GM21515 (cell line): ENCODE data around the gene AACS.
A peak's percentile ranks its signal among the peaks of the same experiment; 100 is the strongest.

Experiments used
- ATAC-seq: cut with Tn5 transposase; IDR thresholded peaks from one replicate; pipeline ENCODE4 v1.9.1; 2021; ENCODE audit not compliant: unreplicated experiment

Gene AACS

DNA sequence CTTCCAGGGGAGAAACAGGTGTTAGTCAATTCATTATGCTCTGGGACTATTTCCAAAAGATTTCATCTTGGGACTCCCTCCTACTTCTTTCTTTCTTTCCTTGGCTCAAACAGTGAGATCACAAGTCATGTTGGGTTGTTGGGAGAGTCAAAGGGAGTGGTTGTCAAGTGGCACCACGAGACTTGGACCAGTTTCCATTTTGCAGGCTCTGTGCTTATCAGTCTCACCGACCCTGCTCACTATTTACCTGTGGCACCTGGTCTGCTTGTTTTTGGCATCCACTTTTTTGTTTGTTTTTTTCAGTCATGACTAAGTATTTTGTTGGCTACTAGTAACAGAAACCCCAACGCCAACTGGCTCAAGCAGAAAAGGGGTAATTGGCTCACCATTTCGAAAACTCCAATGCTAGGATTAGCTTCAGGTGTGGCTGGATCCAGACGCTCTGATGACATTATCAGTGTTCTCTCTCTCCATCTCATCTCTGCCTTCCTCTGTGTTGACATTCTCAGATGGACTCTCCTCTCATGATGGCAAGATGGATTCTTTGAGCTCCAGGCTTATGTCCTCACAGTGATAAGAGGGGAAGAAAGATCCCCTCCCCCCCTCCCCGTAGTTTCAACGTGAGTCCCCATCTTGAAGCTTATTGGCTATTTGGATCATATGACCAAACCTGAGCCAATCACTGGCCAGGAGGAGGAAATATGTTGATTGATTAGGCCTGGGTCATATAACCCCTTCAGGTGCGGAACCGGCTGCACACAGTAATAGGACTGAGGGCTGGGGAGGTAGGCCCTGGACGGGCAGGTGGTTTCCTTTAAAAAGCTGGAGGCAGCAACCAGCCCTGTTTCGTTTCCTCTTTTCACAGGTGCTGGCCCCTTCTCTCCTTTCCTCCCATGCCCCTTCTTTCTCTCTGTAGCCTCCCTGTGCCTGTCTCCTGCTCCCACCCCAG lies 84.2 kb downstream of the AACS start:
- ATAC-seq: peak; percentile 94

DNA sequence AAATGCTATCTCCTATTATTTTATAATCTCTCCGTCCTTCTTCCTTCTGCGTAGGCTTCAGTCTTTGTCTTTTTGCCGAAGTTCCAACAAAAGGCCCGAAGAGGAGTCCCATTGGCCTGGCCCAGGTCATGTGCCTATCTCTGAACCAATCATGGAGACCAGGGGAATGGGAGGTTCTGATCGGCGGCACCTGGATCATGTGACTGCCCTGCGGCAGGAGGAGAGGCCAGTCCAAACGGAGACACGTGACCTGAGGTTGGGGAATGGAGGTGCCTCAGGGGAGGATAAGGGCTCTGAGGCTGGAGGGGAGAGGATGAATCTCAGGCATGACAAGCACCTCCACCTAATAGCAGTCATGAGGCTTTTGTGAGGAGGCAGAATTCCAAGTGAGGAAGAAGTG lies 86.0 kb downstream of the AACS start:
- no peak for ATAC-seq

GRCh38 chr12:125152463-125152862 lies 87.2 kb downstream of the AACS start:
- ATAC-seq: no peak

DNA sequence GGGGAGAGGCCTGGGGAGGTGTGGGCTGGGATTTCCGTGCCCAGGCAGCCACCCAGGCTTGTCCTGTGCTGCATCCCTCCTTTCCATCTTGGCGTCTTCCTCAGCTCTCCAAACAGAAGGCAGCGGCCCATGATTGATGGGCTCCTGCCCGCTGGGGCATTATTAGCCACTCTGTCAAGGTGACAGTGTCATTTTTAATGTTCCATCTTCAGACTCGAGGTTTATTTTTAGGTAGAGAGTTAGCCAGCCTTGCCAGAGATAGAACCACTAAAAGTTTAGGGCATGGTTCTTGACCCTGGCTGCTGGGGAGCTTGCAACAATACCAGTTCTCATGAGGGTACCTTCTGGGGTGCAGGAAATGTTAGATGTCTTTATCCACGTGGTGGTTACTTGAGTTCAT lies 90.1 kb downstream of the AACS start:
- no peak for ATAC-seq

GRCh38 chr12:125157177-125157576 lies 91.9 kb downstream of the AACS start:
- ATAC-seq: no peak

DNA sequence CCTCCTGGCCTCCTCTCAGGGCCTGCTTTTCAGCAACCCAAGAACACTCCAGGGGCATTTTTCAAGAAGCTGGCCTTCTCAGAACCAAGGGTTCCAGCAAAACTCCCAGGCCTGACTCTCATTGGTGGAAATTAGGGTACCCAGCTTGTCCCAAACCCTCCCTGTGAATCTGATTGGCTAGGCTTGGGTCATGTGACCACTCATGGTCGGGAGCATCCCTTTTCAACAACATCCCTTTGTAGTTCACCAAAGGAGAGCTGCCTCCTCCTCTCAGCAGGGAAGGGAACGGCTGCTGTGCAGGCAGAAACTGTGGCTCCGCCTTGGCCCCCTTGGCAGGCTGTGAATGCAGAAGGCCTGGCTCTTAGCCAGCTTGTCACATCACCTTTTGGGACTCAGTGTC lies 94.5 kb downstream of the AACS start:
- no peak for ATAC-seq

DNA sequence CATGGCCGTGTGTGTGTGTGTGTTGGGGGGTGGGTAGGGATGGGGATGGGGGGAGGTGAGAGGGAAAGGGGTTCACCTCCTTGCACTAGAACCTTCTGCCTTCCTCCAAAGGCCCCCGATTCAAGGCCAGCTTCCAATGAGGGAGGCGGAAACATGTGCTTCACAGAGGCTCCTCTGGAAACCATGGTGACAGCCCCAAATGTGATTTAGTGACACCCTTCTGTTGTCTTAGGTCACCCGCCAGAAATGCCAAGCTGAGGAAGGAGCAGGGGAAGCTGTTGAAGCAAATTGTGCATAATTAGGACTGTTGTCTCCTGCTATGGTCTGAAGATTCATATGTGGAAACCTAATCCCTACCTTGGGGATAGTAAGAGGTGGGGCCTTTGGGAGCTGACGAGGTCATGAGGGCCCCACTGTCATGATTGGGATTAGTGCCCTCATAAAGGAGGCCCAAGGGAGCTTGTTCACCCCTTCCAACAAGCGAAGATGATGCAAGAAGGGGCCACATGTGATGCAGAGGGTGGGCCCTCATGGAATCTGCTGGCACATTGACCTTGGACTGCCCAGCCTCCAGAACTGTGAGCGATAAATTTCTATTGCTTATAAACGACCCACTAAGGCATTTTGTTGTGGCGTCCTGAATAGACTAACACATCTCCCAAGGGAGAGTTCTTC lies 95.2 kb downstream of the AACS start:
- ATAC-seq: no peak

DNA sequence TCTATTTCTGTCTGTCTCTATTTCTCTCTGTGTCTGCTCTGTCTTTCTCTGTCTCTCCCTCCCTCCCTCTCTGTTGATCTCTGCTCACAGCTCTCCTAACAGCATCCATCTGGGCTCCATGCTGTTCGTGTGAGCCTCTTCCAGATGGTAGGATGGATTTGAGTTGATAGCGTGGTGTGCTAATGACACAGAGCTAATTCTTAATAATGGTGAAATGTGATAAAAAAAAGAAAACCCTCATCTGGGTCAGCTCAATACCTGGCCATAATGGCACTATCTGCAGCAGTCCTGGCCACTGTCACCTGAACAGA lies 96.4 kb downstream of the AACS start:
- ATAC-seq: no peak

DNA sequence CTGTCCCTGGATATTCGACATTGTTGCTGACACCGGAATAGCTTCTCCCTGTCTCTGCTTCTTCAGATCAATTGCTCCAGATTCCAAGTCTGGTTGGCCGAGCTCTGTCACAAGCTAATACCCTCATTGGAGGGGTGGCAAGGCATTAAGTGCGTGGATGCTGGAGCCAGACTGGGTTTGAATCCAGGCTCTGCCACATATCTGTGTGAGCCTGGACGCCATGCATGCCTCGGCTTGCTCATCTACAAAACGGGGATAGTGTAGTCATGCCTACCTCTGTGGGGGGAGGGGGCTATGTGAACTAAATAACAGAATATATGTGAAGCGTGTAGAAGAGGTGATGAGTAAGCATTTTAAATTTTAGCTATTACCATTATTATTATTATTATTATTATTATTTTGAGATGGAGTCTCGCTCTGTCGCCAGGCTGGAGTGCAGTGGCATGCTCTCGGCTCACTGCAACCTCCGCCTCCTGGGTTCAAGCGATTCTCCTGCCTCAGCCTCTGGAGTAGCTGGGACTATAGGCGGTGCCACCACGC lies 97.3 kb downstream of the AACS start:
- no peak for ATAC-seq

DNA sequence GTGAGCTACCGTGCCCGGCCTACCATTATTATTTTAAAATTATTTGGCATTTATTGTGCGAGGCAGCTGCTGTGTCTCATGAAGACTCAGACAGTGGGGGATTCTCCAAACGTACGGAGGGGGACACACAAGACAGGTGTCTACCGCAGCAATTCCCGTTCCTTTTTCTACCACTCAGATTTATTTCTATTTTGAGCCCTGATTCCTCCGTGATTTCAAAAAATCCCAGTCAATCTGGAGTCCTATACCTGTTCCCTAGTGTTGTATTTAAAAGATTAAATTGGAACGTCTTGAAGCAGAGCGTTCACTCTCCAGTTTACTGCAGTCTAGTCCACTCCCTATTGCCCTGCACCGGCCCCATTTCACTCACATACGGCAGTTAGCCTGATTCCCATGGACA lies 97.9 kb downstream of the AACS start:
- no peak for ATAC-seq

DNA sequence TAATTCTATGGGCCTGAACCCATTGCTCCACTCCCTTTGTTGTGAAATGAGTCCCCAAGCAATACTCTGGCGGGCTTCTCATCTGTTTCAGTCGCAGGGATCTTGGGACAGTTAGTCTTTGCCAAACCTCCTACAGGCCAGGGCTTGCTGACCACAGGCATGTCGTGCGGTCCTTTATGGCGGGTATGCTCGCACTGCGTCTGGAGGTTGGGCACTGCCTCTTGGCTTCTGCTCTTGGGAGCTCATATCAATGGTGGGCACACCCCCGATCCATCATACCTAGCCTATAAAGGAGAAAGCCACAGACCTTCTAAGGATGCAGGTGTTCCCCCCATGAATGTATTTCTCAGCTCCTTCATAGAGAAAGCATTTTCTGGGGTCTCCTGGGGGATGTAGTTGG lies 99.3 kb downstream of the AACS start:
- ATAC-seq: no peak

- ATAC-seq: no peak
Measured at GRCh38 chr12:125166041-125166440, 100.8 kb downstream of the AACS start.

GRCh38 chr12:125167658-125168057 lies 102.4 kb downstream of the AACS start:
- no peak for ATAC-seq

GRCh38 chr12:125169451-125169850 lies 104.2 kb downstream of the AACS start:
- ATAC-seq: no peak

DNA sequence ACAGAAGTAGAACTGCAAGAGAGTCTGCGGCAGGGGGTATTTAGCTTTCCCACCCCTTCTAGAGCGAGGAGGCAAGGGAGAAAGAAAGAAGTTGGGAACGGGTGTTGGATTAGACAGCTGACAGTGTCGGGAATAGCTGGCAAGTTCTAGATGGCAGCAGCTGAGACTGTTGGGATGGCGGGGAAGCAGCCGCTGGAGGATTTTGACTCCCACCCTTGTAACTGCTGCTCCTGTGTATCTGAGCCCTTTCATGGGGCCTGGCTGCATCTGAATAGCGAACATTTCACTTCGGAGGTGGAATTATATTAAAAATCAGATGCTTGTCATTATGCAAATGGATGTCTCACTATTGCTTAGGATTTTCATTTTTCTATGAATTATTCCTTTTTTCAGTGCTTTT lies 104.6 kb downstream of the AACS start:
- no peak for ATAC-seq

DNA sequence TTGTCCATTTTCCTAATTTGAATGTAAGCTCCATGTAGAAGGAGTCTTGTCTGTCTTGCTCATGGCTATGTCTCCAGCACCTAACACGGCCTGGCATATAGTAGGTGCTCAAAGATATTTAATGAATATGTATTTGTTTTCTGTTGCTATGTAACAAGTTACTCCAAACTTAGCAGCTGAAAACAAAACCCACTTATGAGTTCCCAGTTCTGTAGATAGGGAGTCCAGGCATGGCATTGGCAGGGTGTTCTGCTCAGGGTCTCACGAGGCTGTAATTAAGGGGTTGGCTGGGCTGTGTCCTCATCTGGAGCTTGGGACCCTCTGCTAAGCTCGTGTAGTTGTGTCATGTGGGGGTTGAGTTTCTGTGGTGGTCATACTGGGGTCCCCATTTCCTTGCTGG lies 106.0 kb downstream of the AACS start:
- ATAC-seq: no peak

- no peak for ATAC-seq
Measured at GRCh38 chr12:125172231-125172850, 107.1 kb downstream of the AACS start.

DNA sequence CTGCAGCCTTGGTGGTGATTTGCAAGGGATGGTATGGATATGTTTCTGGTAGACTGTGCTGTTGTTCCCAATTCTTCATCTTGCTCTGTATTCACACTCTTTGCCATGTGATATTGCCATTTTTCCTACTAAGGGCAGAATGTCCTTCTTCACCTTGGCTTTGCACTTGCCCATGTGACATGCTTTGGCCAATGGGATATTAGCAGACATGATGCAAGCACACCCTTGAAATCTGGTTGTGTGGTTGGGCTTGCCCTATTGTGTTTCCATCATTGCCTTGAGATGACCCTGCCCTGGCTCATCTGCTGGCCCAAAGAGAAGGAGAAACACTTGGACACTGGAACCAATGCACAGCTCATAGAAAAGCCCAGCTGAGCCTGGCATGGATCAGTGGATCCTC lies 110.3 kb downstream of the AACS start:
- ATAC-seq: no peak

DNA sequence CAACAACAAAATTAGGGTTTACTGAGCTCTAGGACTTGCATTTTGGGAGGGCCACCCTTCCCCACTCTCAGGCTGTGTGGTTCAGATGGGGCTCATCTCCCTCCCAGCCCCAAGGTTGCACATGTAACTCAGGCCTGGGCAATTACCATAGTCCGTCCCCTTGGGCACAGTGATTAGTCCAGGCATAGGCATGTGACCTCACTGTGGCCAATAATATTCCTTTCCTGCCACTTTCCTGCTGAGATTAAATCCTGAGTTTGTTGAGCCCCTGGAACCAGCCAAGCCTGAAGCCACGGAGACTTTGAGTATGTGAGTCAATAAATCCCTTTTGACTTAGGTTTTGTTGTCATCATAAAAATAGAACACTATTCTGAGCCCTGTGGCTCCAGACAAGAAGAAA lies 113.0 kb downstream of the AACS start:
- no peak for ATAC-seq

GRCh38 chr12:125180144-125180543 lies 114.9 kb downstream of the AACS start:
- ATAC-seq: no peak

GRCh38 chr12:125181107-125181506 lies 115.9 kb downstream of the AACS start:
- ATAC-seq: no peak
